ENCODE measurements around the gene STRC.
"Not testable (repeated sequence)": the region's sequence is repeated elsewhere in the genome, so short reads cannot be mapped to it uniquely, and the experiment has no call there.

The STRC gene

GRCh38 chr15:43618700-43619099, at the start of gene STRC:
Gene STRC, minus strand, starts transcription at chr15:43618800. Its CDS starts 78 bp downstream, at chr15:43618722.
- not testable (repeated sequence) for DNase-seq

- DNase-seq = not testable (repeated sequence)
Measured at GRCh38 chr15:43666177-43666576, 47.6 kb upstream of the STRC start.

DNA sequence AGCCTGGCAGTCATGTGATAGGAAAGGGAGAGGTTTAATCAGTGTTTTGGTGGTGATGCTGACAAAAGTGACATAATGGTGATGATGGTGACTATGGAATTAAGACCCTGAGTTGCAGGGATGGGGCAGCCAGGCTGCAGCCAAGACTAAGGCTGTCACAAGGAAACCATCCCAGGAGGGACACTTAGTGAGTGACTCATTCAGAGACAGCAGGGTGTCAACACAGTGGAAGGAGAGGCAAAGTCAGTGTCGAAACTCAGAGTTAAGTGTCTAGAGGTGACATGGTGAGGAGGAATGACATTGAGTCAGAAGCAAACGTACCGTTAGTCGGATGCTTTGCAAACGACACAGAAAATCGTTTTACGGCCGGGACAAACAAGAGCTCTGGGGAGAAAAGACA, 44.7 kb upstream of the STRC start:
- DNase-seq = not testable (repeated sequence)

DNA sequence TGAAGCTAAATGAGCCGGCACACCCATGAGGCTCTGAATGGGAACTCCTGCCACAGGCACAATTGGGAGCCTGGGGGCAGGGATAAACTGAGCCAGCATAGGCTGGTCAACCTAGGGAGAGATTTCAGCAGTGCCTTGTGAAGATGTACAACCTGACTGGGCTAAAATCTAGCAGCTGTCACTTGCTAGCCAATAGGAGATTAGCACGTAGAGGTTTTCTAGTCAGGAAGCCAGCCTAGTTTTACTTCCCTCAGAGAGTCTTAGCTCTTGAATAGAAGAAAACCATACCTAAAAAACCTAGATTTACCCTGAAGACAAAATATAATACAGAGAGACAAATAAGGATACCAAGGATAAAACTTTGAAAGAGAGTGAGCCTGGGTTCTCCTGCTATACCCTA, 43.7 kb upstream of the STRC start:
- DNase-seq = not testable (repeated sequence)

DNA sequence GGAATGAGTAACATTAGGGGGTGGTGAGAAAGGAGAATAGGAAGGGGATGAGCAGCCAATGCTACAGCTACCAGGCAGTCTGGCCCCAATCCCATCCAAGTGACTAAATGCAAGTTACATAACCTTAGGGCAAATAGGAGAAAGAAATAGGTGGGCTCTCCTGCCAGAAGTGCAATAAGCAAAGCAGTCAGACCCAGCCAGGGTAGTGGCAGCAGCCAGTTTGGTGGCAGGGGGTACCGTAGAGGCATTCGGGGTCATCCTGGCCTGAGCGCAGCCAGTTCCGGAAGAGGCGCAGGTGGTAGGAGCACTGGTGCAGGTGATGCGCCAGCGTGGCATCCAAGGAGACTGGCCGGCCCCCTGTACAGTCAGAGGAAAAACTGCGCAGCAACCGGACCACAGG, 41.1 kb upstream of the STRC start:
- DNase-seq = not testable (repeated sequence)

DNA sequence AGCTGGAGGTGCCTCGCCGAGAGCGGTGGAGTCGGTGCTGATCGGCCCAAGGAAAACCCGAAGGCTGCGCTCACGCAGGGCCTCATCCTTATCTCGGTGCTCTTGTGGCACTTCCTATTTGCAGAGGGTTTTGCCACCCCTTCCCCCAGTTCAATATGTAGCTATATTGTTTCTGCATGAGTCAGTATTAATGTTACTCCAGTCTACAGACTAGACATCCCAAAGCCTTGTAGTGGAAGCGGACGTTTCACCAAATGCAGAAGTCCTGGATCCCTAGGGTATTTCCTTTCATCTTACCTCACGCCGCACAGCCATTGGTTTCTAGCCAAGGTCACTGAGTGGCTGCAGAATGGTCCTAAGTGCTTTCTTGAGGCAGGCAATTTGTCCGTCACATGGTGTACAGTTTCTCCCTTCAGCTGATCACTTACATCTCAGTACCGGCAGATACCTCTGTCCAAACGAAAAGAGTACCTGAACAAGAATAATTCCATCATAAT, 30.9 kb upstream of the STRC start:
- not testable (repeated sequence) for DNase-seq

- no peak for DNase-seq
Measured at GRCh38 chr15:43648649-43649429, 30.2 kb upstream of the STRC start, which contains the start of gene CATSPER2. Gene CATSPER2, minus strand, starts transcription at chr15:43648844. Its CDS starts 783 bp downstream, at chr15:43648061.

DNA sequence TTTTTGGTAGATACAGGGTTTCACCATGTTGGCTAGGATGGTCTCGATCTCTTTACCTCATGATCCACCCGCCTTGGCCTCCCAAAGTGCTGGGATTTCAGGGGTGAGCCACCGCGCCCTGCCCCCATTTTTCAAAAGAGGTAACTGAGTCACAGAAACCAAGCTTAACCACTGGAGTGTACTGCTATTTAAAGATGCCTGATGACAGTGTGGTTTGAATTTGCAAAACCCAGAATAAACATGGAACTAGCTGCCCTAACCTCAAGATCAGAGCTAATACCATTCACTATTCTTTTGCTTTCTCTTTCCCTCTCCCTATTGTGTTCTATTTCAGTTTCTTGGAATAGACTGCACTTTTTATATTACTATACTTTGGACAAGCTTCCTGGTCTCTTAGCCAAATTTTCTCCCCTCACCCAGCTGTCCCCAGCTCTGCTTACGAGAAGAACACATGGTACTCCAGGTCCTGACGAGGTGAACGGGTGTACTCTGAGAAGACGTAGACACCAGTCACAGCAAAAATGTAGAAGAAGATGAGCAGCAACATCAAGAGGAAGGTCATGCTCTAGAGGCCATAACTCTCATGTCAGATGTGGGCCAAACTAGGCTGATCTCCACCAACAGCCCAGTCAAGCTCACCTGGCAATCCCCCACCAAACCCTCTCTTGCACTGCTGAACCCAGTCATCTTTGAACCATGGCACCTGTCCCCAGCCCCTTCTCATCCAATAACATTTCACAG, 20.0 kb upstream of the STRC start:
- DNase-seq = not testable (repeated sequence)

DNA sequence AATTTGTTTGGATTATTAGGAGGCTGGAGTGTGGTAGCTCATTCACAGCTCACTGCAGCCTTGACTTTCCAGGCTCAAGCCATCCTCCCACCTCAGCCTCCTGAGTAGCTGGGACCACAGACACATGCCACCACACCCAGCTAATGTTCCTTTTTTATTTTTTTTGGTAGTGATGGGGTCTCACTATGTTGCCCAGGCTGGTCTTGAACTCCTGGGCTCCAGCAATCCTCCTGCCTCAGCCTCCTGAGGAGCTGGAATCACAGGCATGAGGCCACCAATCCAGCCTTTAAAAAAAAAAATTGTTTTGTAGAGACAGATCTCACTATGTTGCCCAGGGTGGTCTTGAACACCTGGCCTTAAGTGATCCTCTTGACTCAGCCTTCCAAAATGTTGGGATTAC, 8.3 kb upstream of the STRC start:
- DNase-seq = not testable (repeated sequence)

- DNase-seq = no peak
Measured at GRCh38 chr15:43625106-43625505, 6.5 kb upstream of the STRC start.

DNA sequence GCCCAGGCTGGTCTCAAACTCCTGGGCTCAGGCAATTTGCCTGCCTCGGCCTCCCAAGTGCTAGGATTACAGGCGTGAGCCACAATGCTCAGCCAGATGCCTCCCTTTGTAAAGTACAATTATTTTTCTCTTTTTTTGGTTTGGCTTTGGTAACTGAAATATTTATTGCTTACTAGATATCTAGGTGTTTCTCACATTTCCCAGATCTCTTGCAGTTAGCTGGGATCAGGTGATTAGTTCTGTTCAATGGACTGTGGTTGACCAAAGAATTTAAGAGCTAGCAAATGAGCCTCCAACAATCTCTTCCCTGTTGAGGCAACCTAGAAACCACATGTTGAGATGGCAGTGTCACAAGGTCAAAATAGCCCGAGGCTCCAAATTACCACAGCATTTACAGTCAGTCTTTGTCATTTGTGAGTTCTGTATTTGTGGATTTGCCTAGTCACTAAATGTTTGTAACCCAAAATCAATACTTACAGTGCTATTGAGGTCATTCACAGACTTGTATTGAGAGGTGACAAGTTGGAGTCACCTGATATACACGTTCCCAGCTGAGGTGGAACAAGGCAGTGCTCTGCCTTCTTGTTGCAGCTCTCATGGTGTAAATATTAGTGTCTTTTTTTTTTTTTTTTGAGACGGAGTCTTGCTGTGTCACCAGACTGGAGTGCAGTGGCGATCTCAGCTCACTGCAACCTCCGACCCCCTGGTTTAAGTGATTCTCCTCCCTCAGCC, 3.6 kb upstream of the STRC start:
- DNase-seq = not testable (repeated sequence)

DNA sequence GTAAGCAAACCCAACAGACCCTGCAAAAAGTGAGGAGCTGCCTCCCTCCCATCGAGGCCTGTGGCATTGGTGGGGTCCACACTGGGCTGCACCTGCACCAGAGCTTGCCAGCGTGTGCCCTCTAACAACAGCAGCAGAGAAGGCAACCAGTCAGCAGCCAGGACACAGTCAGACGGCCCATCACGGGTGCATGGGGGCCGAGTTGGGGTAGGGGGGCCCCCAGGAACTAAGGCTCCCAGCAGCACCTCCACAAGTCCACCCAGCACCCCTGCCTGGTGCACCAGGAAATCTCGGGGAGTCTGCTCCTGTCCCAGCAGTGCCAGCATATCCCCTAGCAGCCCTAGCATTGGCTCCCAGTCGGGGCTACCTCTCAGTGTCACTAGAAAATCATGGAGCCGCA, 850 bp downstream of the STRC start:
- DNase-seq = not testable (repeated sequence)

GRCh38 chr15:43602233-43602632, 16.4 kb downstream of the STRC start:
- not testable (repeated sequence) for DNase-seq

DNA sequence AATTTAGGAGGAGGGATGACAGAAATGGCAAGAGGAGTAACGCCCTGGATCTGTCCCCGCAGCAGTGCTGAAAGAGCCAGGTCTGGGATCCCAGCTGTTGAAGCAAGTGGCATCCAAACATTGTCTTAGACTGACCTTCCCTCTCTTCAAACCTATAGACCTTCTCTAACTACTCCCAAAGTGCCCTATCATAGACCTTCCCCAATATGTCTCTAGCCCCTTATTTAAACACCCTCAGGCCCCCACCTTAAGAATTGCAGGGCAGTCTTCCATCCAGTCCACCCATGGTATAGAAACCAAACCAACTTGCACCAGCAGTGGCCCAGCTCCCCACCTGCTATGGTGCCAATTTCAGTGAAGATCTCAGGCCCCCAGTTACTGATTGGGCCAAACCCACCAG, 18.4 kb downstream of the STRC start:
- not testable (repeated sequence) for DNase-seq

DNA sequence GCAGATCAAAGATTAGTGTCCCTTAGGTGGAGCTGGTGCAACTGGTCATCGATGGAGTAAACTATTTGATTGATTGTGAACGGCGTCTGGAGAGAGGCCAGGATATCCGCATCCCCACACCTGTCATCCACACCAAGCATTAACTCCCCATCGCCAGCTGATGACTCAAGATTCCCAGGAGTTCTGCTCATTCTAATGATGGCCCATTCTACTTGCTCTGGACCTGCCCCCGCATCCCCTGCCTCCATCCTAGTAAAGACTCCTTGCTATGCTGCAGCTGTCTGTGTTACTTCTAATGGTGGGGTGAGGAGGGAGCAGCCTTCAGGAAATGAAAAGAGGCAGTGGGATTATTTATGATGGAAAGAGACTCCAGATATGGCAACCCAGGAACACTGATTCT, 19.5 kb downstream of the STRC start:
- DNase-seq = not testable (repeated sequence)

DNA sequence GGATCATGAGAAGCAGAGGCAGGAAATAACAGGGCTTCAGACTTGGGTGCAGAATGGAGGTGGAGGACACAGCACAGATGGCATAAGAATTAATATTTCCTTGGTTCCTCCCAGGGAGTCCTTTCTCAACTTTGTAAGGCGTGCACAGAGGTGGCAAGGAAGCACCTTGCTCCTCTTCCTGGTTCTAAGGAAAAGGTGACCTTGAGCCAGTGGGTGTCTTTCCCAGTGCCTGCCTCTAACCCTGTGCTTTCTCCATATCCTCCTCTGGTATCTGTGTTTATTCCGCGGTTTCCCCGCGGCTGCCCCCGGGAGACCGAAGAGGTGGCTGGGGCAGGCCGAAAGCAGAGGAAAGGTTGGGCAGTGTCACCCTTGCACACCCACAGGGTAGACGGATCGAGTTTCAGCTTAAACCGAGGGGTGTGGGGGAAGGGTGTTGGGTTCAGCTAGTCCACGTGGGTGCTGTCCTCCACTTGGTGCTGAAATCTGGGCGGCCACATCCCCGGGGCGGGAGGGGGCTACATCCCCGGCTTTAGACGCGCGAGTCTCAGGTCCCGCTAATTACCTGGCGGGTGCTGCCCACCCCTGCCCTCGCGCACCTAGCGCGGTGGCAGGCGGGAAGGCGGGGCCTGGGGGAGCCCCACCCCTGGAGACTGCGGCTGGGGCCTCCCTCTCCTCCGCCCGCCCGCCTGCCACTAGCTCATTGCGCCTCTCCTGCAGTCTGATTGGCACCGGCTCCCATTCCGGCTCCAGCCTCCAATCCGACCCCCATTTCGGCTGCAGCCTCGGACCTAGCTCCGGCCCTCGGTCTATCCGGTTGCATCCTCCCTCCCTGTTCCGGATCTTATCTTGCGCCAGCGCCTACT, 25.0 kb downstream of the STRC start, which contains the start of gene CKMT1B:
Gene CKMT1B, plus strand, starts transcription at position 700 of the 863 bp plus-strand sequence. CDS start 192 bp downstream, outside the sequence.
- not testable (repeated sequence) for DNase-seq

DNA sequence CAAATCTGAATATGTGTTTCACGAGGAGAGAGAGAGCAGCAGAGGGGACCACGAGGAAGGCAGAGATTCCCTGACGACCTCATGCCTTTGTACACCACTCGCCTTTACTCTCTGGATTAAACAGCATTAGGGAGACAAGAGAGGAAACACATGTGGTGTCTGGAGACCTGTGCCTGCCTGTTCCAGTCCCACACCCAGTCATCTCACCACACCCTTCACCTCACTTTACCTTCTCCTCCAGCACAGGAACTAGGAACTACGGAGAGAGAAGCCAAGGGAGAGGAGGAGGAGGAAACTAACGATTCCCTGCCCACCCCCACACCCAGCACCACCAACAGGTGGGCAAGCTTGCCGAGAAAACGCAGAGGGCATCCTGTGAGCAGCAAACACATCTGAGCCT, 25.8 kb downstream of the STRC start:
- DNase-seq = not testable (repeated sequence)

GRCh38 chr15:43589778-43590466, 28.7 kb downstream of the STRC start, which contains the start of gene PPIP5K1:
Gene PPIP5K1, minus strand, starts transcription at chr15:43590208. Its CDS starts 5,704 bp downstream, at chr15:43584504.
- not testable (repeated sequence) for DNase-seq

- DNase-seq = not testable (repeated sequence)
Measured at GRCh38 chr15:43574607-43575006, 44.0 kb downstream of the STRC start.

- DNase-seq = not testable (repeated sequence)
Measured at GRCh38 chr15:43566615-43567014, 52.0 kb downstream of the STRC start.

DNA sequence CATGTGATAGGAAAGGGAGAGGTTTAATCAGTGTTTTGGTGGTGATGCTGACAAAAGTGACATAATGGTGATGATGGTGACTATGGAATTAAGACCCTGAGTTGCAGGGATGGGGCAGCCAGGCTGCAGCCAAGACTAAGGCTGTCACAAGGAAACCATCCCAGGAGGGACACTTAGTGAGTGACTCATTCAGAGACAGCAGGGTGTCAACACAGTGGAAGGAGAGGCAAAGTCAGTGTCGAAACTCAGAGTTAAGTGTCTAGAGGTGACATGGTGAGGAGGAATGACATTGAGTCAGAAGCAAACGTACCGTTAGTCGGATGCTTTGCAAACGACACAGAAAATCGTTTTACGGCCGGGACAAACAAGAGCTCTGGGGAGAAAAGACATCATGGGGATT, 54.8 kb downstream of the STRC start:
- not testable (repeated sequence) for DNase-seq

Data from CD4-positive, alpha-beta T cell treated with Interleukin-15 for 1 hour (primary cell).